ENCODE results near the gene ACACB.

DNA sequence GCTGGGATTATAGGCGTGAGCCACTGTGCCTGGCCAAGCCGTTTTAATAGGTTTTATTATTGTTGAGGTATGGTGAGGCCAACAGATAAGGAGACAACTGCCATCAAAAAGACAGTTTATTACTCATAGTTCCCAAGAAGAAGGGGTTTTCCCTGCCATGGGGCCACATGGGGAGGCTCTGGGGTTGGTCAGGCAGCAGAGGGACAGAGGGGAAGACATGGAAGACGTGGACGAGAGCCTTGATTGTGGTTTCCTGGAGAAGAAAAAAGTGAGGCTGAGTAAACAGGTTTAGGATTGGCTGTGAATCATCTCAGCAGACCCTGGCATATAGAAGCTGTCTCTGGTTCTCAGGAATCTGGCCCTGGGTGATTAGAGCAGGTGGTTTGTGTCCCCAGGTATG is 122.8 kb downstream of the ACACB start:
- TF ChIP-seq POLR2A (IDR thresholded peaks at IDR 0.05), result no peak
- TF ChIP-seq POLR2AphosphoS5 (IDR thresholded peaks at IDR 0.05), result no peak
- TF ChIP-seq, protein P1, sequence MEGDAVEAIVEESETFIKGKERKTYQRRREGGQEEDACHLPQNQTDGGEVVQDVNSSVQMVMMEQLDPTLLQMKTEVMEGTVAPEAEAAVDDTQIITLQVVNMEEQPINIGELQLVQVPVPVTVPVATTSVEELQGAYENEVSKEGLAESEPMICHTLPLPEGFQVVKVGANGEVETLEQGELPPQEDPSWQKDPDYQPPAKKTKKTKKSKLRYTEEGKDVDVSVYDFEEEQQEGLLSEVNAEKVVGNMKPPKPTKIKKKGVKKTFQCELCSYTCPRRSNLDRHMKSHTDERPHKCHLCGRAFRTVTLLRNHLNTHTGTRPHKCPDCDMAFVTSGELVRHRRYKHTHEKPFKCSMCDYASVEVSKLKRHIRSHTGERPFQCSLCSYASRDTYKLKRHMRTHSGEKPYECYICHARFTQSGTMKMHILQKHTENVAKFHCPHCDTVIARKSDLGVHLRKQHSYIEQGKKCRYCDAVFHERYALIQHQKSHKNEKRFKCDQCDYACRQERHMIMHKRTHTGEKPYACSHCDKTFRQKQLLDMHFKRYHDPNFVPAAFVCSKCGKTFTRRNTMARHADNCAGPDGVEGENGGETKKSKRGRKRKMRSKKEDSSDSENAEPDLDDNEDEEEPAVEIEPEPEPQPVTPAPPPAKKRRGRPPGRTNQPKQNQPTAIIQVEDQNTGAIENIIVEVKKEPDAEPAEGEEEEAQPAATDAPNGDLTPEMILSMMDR (IDR thresholded peaks at IDR 0.05), result no peak
